ENCODE data around the gene ILKAP. TPM values are rescaled to one million over a fixed set of nuclear protein-coding genes. Genes with fewer than 3 reads are reported as not detected.

The ILKAP gene
- total and polyA plus RNA-seq, 2 donors (not counting 1 experiment from before 2014, with no cell fraction given) = 82.5 to 98.6 TPM

DNA sequence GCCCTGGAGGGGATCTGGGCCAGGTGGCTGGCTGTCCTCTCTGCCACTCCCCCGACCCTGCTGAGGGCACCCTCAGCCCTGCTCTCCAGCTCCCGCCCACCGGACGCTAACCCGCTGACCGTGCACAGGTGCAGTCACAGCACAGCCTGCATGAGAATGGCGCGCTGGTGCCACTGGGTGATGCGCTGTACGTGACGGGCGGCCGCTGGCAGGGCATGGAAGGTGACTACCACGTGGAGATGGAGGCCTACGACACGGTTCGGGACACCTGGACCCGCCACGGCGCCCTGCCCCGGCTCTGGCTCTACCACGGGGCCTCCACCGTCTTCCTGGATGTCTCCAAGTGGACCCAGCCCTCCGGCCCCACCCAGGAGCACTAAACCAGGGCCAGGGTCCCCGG lies 52.8 kb downstream of the ILKAP start:
- Mint-ChIP-seq H3K4me1 (no peaks in the 10 kb centered on the region), H3K4me3 (no peak overlapping the region), H3K9me3 (ENCODE audit: insufficient read depth) (no peaks in the 10 kb centered on the region), H3K27me3 (no peaks in the 10 kb centered on the region), H3K27ac (no peak overlapping the region)
- no peak for DNase-seq
- intact Hi-C loops (cut with micrococcal nuclease) = no loop called here
- CTCF ChIA-PET = interaction anchor here (1.9 kb wide), 1 partner anchor 10 kb away, joined by 4 read pairs; no protein-coding TSS in a partner anchor
- WGBS (ENCODE audit: insufficient coverage) = 91% methylated on average over 25 of the region's 25 CpGs
- H3K4me2 ChIP-seq (replicated peaks; ENCODE audit: low read depth, low read length, poor library complexity, severe bottlenecking) = no peak overlapping the region
- no peaks in the 10 kb centered on the region for H3K36me3 ChIP-seq (replicated peaks in 1 of 2; ENCODE audit: control extremely low read depth in 1 of 2, control insufficient read depth in 1 of 2, extremely low read depth in 1 of 2, insufficient read depth in 2 of 2, low read length in 1 of 2)
- no peak for ATAC-seq (ENCODE audit: low read depth)
- TF ChIP-seq EZH2 (IDR thresholded peaks at IDR 0.05; ENCODE audit: borderline replicate concordance, insufficient read depth, low read depth, low read length, poor library complexity, severe bottlenecking) = no peak
- TF ChIP-seq, protein P1, sequence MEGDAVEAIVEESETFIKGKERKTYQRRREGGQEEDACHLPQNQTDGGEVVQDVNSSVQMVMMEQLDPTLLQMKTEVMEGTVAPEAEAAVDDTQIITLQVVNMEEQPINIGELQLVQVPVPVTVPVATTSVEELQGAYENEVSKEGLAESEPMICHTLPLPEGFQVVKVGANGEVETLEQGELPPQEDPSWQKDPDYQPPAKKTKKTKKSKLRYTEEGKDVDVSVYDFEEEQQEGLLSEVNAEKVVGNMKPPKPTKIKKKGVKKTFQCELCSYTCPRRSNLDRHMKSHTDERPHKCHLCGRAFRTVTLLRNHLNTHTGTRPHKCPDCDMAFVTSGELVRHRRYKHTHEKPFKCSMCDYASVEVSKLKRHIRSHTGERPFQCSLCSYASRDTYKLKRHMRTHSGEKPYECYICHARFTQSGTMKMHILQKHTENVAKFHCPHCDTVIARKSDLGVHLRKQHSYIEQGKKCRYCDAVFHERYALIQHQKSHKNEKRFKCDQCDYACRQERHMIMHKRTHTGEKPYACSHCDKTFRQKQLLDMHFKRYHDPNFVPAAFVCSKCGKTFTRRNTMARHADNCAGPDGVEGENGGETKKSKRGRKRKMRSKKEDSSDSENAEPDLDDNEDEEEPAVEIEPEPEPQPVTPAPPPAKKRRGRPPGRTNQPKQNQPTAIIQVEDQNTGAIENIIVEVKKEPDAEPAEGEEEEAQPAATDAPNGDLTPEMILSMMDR (IDR thresholded peaks at IDR 0.05) = no peak
- no peak overlapping the region for H3K9ac ChIP-seq (ENCODE audit: low read length)
- POLR2A ChIA-PET = no interaction called here
- no peak overlapping the region for H2AFZ ChIP-seq (ENCODE audit: insufficient read depth, low read depth, low read length, poor library complexity, severe bottlenecking)
- no peaks in the 10 kb centered on the region for H4K20me1 ChIP-seq (ENCODE audit: control insufficient read depth, insufficient read depth, low read length, poor library complexity, severe bottlenecking)
- no peaks in the 10 kb centered on the region for H3K27me3 ChIP-seq (replicated peaks in 1 of 4; ENCODE audit: control extremely low read depth in 1 of 4, control insufficient read depth in 3 of 4, insufficient read depth in 4 of 4, low read length in 3 of 4)
- no peaks in the 10 kb centered on the region for H3K79me2 ChIP-seq (ENCODE audit: control insufficient read depth, insufficient read depth, low read length)
- no peak overlapping the region for H3K27ac ChIP-seq (ENCODE audit: low read length in 2 of 2)
- no peak overlapping the region for H3K4me3 ChIP-seq (ENCODE audit: control extremely low read depth in 1 of 5, extremely low read depth in 1 of 5, insufficient read depth in 1 of 5, low read depth in 2 of 5, low read length in 4 of 5)
- peaks cover 0 to 10% (median 0%) of the 10 kb centered on the region in 3 donors for H3K9me3 ChIP-seq (ENCODE audit: control extremely low read depth in 1 of 3, control insufficient read depth in 2 of 3, insufficient read depth in 1 of 3, low read length in 2 of 3)
- H3K4me1 ChIP-seq (ENCODE audit: control insufficient read depth in 2 of 2, insufficient read depth in 2 of 2, low read length in 2 of 2) = no peaks in the 10 kb centered on the region

DNA sequence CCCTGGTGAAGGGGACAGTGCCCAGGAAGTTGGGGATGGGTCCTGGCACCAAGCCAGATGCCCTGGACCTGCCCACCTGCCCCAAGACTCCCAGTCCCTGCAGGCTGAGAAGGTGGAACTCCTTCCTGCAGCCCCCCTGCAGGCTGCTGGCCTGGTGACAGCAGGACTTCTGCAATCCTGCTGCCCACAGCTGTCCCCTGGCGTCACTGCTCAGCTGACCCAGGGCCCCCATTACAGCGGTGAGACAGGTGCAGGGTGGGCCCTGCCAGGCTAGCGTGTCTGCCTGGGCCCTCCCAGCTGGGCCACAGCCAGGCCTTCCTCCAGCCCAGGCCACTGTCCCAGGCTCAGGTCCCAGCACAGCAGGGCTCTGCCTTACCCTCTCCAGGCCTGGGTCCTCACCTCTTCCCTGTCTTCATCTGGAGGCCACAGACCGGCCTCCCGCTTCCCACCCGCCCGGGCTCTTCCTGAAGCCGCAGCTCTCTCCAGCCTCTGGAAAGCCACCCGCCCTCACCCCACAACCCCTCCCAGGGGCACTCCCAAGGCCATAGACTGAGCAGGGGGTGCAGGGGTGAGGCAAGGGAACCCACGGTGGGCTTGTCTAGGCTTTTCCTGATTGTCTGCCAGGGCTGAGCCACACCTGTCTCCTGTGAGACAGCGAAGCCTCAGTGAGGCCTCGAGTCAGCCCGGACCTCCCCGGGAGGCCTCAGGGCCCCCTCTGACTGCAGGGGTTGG lies 53.5 kb downstream of the ILKAP start:
- Histone ChIP-seq H3K9me3 (ENCODE audit: control extremely low read depth in 1 of 3, control insufficient read depth in 2 of 3, insufficient read depth in 1 of 3, low read length in 2 of 3) (peaks cover 0 to 10% (median 0%) of the 10 kb centered on the region in 3 donors), H3K79me2 (ENCODE audit: control insufficient read depth, insufficient read depth, low read length) (no peaks in the 10 kb centered on the region), H3K4me1 (ENCODE audit: control insufficient read depth in 2 of 2, insufficient read depth in 2 of 2, low read length in 2 of 2) (no peaks in the 10 kb centered on the region), H3K27ac (ENCODE audit: low read length in 2 of 2) (no peak overlapping the region), H3K9ac (ENCODE audit: low read length) (no peak overlapping the region), H3K27me3 (replicated peaks in 1 of 4; ENCODE audit: control extremely low read depth in 1 of 4, control insufficient read depth in 3 of 4, insufficient read depth in 4 of 4, low read length in 3 of 4) (no peaks in the 10 kb centered on the region), H4K20me1 (ENCODE audit: control insufficient read depth, insufficient read depth, low read length, poor library complexity, severe bottlenecking) (no peaks in the 10 kb centered on the region), H3K4me3 (ENCODE audit: control extremely low read depth in 1 of 5, extremely low read depth in 1 of 5, insufficient read depth in 1 of 5, low read depth in 2 of 5, low read length in 4 of 5) (no peak overlapping the region), H2AFZ (ENCODE audit: insufficient read depth, low read depth, low read length, poor library complexity, severe bottlenecking) (no peak overlapping the region), H3K36me3 (replicated peaks in 1 of 2; ENCODE audit: control extremely low read depth in 1 of 2, control insufficient read depth in 1 of 2, extremely low read depth in 1 of 2, insufficient read depth in 2 of 2, low read length in 1 of 2) (no peaks in the 10 kb centered on the region), H3K4me2 (replicated peaks; ENCODE audit: low read depth, low read length, poor library complexity, severe bottlenecking) (no peak overlapping the region)
- intact Hi-C loops (cut with micrococcal nuclease) = no loop called here
- ATAC-seq (ENCODE audit: low read depth) (no peak), DNase-seq (no peak)
- TF ChIP-seq, protein P1 (IDR thresholded peaks at IDR 0.05) = no peak
- no peak for TF ChIP-seq EZH2 (IDR thresholded peaks at IDR 0.05; ENCODE audit: borderline replicate concordance, insufficient read depth, low read depth, low read length, poor library complexity, severe bottlenecking)
- no peak overlapping the region for H3K4me3 Mint-ChIP-seq
- no peaks in the 10 kb centered on the region for H3K9me3 Mint-ChIP-seq (ENCODE audit: insufficient read depth)
- WGBS (ENCODE audit: insufficient coverage) = 80% methylated on average over 14 of the region's 14 CpGs
- no peaks in the 10 kb centered on the region for H3K27me3 Mint-ChIP-seq
- no peak overlapping the region for H3K27ac Mint-ChIP-seq
- H3K4me1 Mint-ChIP-seq = no peaks in the 10 kb centered on the region
- ChIA-PET POLR2A (no interaction called here), CTCF (no interaction called here)
